ENCODE data around the gene NR2F6.
"Not testable (repeated sequence)": the region's sequence is repeated elsewhere in the genome, so short reads cannot be mapped to it uniquely, and the experiment has no call there.

Gene NR2F6

DNA sequence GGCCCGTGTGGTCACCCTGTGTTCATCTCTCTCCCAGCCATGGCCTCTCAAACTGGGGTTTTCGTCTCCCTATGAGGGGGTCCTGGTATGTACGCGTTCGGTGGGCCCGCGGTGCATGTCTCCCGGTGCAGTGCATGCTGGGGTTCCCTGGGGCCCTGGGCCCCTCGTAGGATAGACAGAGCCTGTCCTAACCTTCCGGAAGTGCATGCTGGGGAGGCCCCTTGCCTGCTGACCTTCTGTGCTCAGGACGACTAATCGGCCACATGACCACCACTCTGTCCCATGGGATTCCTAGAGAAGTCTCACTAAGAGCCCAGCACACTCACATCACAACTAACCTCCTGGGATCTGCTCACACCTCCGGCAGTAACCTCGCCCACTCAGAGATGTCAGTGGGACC lies 35.4 kb downstream of the NR2F6 start:
- no peak for DNase-seq (ENCODE audit: low spot score)

DNA sequence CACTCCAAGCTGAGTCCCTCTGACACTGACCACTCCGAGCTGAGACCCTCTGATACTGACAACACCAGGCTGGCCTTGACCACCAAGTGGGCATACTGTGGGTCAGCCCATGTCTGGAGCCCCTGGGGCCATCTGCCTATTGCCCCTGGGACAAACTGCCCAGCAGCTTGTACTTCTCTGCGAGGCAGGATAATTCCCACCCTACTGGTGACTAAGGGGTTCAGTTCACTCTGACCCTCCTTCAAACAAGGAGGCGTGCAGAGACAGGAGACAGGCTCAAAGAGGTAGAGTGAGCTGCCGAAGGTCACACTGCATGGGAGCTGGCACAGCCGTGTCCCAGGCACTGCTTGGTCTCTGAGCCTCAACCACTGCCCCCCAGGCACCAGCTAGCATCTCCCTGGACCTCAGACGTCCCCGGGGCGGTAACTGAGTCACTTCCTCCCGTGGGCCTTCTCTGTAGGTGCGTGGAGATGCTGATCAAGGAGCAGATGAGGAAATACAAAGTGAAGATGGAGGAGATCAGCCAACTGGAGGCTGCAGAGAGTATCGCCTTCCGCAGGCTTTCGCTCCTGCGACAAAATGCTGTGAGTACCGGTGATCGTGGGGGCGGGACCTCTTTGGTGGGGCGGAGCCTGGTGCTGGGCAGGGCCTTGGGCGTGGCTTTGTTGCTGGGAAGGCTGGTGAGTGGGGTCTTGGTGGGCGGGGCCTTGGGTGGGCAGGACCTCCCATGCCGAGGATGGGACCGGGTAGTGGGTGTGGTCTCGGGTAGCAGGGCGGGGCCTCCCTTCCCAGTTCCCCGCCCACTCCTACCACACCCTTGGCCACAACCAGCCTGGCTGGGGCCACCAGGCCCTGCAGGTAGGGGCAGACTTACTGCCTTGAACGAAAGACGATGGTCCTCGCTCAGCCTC lies 36.3 kb downstream of the NR2F6 start:
- DNase-seq (ENCODE audit: low spot score) = peak; percentile 45

DNA sequence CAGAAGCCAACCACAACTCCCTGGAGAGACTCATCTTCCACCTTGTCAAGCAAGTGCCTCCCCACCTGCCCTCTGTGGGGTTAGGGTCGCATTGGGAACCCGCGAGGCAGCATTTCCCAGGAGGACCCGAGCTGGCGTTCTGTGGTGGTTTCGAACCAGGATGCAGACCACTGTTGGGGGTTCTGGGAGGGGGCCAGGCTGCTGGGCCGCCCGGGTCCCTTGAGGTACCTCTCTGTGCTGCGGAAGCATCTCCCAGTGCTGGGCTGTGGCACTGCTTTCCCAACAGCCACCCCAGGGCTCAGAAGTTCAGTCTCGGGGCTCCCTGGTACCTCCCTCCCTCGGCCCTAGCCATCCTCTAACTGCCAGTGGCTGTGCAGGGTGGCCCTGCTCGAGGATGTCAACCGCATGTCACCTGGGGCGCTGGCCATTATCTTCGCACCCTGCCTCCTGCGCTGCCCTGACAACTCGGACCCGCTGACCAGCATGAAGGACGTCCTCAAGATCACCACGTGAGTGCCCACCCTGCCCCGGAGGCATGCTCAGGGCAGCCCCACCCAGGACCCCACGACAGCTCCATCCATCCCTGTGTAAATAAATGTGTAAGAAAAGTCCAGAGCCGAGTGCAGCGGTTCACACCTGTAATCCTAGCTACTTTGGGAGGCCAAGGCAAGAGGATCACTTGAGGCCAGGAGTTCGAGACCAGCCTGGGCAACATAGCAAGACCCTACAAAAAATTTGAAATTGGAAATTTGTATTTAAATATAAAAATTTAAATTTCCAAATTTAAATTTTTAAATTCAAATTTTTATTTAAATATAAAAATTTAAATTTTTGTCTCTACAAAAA lies 38.8 kb downstream of the NR2F6 start:
- DNase-seq (ENCODE audit: low spot score) = no peak

DNA sequence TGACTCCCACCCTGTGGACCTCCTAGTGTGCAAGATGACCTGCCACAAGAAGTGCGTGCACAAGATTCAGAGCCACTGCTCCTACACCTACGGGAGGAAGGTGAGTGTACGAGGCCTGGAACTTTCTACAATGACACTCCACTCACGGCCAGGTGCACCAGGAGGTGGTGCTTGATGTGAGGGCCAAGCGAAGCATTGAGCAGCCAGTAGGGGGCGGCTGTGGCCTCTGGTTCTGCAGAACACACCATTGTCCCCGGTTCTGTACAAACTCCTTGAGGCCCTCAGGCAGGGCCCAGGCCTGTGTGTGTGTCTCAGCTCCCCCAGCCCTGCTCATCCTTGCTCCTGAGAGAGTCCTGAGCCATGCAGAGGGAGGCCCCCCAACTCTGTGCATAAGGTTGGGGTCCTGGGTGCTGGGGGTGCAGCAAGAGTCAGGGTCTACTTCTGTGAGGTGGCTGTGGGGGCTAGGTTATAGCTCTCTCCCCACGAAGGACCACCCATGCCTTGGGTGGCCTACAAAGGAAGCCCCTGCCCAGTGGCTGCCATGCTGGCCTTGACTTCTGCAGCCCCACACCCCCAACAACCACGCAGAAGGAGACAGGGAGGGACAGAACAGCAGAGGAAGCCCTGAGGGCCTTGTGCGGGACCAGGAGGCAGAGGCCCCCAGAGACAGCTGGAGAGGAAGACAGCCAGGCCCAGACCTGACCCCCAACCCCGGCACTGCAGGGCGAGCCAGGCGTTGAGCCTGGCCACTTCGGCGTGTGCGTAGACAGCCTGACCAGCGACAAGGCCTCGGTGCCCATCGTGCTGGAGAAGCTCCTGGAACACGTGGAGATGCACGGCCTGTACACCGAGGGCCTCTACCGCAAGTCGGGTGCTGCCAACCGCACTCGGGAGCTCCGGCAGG lies 40.2 kb downstream of the NR2F6 start:
- DNase-seq (ENCODE audit: low spot score) = peak; percentile 52

DNA sequence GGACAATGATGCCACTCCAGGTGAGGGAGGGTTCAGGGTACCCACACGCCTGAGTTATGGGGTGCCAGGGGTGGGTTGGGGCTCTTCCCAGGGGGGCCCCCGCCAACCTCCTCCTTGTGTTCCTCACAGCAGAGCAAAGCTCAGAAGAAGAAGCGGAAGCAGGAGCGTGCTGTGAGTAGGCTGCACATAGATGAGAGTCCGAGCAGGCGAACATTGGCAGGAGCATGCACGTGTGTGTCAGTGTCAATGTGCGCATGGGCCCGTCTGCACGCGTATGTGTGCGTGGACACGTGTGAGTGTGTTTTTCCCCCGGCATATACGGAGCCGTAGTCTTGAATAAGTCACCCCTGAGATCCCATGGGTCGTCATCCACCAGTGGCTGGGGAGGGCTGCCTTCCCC lies 43.0 kb downstream of the NR2F6 start:
- DNase-seq (ENCODE audit: low spot score) = no peak

DNA sequence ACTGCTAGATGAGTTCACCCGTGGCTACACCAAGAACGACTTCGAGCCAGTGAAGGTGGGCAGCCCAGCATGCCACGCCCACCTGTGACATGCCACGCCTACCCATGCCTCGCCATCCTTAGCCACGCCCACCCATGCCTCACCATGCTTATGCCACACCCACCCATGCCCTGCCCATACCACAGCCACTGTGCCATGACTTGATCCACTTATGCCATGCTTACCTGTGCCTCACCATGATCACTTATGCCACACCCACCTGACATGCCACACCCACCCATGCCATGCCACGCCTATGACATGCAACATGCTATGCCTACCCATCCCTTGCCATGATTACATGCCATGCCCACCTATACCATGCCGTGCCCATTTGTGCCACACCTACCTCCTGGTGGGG lies 43.5 kb downstream of the NR2F6 start:
- no peak for DNase-seq (ENCODE audit: low spot score)

DNA sequence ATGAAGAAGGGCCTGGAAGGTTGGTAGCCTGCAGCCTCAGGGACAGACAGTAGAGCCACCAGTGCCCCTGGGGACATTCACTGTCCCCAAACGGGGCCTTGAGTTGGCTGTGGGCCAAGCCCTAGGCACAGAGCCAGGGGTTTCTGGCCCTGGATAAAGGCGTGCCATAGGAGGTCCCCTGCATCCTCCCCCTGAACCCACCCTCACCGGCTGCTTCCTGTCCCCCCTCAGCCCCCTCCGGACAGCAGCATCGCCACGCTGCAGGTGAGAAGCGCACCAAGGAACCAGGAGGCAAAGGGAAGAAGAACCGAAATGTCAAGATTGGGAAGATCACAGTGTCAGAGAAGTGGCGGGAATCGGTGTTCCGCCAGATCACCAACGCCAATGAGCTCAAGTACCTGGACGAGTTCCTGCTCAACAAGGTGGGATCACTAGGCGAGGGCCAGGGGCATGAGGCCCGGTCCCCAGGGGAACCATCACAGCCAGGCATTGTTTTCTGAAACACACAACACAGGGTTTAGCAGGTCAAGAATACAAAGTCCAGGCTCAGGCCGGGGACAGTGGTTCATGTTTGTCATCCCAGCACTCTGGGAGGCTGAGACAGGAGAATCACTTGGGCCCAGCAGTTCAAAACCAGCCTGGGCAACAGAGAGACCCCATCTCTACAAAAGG lies 45.2 kb downstream of the NR2F6 start:
- DNase-seq (ENCODE audit: low spot score) = no peak

GRCh38 chr19:17197666-17198065 lies 48.1 kb downstream of the NR2F6 start:
- DNase-seq (ENCODE audit: low spot score) = no peak

GRCh38 chr19:17196610-17197009 lies 49.1 kb downstream of the NR2F6 start:
- no peak for DNase-seq (ENCODE audit: low spot score)

DNA sequence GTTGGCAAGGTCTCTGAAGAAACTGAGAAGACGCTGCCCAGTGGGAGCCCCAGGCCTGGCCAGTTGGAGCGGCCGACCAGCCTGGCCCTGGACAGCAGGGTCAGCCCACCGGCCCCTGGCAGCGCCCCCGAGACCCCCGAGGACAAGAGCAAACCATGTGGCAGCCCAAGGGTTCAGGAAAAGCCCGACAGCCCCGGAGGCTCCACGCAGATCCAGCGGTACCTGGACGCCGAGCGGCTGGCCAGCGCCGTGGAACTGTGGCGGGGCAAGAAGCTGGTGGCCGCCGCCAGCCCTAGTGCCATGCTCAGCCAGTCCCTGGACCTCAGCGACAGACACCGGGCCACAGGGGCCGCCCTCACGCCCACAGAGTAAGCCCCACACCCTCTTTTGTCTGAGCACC lies 50.6 kb downstream of the NR2F6 start:
- no peak for DNase-seq (ENCODE audit: low spot score)

- no peak for DNase-seq (ENCODE audit: low spot score)
Measured at GRCh38 chr19:17194608-17195007, 51.1 kb downstream of the NR2F6 start.

GRCh38 chr19:17192751-17193150 lies 53.0 kb downstream of the NR2F6 start:
- no peak for DNase-seq (ENCODE audit: low spot score)

GRCh38 chr19:17191736-17192135 lies 54.0 kb downstream of the NR2F6 start:
- DNase-seq (ENCODE audit: low spot score) = not testable (repeated sequence)

DNA sequence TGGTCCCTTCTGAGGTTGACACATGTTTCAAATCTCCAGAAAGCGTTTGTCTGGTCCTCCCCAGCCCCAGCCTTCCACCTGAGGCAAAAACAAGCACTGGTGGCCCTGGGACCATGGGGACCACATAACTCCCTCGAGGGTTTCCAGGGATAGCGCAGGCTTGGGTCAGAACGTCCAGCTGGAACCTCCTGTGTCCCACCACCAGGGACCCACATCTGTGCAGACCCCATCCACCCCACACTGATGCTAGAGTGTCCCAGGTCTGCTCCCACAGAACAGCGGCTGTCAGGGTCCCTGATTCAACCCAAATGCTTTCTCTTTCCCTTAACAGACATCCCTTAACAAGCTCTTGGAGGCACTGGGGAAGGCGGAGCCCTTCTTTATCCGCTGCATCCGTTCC lies 60.1 kb downstream of the NR2F6 start:
- DNase-seq (ENCODE audit: low spot score) = no peak

DNA sequence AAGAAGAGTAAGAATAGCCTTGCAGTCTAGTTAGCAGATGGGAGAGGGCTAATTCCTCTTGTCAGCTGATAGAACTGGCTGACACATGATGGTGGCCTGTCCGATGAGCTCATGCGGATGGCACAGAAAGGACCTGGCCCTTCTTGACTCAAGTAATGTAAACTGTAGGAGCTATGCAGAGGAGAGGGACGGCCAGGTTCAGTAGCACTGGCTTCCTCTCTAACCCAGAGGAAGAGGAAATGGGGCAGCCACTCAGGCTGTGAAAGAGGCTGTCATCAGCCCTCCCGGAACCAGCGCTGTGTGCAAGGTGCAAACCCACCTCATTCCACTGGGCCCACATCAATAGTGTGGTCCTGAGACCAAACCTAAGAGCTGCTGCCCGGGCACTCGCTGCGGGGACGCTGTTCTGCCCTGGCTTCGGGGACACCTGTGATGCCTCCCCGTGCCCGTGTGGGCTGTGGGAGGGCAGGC lies 61.3 kb downstream of the NR2F6 start:
- no peak for DNase-seq (ENCODE audit: low spot score)

- no peak for DNase-seq (ENCODE audit: low spot score)
Measured at GRCh38 chr19:17183858-17184321, 61.8 kb downstream of the NR2F6 start.

- no peak for DNase-seq (ENCODE audit: low spot score)
Measured at GRCh38 chr19:17183271-17183761, 62.4 kb downstream of the NR2F6 start.

All from AG08395 (cell line).